HG03159 (cell line): ENCODE data around the gene KRTAP6-3.

Source experiments
- ATAC-seq: cut with Tn5 transposase; IDR thresholded peaks from one replicate; pipeline ENCODE4 v1.9.1; 2021; ENCODE audit warnings: mild to moderate bottlenecking, moderate library complexity; ENCODE audit not compliant: unreplicated experiment

KRTAP6-3 gene

DNA sequence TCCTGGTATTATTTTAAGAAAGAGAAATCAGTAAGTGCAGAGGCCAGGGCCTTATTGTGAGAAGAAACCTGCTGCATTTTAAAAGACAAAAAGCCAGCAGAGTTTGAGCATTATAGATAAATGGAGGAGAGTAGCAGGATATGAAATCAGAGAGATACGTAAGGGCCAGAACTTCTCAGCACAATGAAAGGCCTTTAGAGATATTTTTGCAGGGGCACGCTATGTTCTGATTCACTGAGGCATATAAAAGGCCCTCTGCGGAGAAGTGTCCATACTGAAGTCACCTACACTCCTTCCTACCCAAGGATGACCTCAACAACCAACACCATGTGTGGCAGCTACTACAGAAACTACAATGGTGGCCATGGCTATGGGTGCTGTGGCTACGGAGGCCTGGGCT is at the start of gene KRTAP6-3:
Gene KRTAP6-3, plus strand, starts transcription at position 301 of the 400 bp plus-strand sequence. Its CDS starts 6 bp downstream, at position 307.
- ATAC-seq = no peak

GRCh38 chr21:30552782-30553181 is 39.5 kb upstream of the KRTAP6-3 start:
- ATAC-seq = no peak

DNA sequence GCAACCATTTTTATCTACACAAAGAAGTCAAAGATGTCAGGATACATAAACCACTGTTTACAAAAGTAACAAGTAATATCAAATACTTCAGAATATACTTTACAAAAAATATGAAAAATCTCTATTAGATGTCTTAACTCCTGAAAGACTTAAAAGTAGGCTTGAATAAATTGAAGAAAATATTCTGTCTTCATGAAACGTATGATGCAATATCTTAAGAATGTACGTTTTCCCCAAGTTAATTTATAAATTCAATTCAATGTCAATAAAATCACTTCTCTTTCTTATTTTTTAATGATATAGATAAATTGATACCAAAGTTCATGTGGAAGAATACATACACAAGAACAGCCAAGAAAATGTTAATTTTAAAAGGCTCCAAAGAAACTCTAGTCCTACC is 37.1 kb upstream of the KRTAP6-3 start:
- no peak for ATAC-seq

DNA sequence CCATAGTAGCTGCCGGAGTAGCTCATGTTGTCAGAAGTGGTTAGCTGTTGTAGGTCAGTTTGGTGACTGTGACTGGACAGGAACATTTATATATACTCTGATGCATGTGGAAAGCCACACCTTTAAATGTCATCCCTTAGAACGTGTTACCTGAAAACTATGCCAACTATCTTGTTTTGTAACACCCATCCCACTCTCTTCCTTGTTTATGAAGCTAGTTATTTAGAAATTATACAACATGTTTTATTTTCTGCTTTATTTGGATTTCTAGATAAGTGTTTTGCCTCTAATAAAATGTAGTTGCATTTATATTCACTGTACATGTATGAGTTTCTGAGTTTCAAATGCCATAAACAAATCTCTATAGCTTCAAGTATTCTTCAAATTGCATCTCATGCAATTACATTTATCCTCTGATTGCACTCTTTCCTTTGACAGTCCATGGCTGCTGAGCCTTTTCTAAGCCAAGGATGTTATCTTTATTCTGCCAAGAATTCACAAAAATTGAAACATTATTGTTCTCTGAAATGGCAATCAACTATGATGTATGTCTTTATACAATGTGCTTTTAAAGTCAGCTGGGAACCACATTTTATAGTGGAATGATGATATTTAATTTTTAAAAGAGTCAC is 30.9 kb upstream of the KRTAP6-3 start, which contains the start of gene KRTAP19-7:
Gene KRTAP19-7, minus strand, starts transcription at position 51 of the 632 bp plus-strand sequence. Its CDS starts 25 bp downstream, at position 26.
- ATAC-seq = no peak

GRCh38 chr21:30561957-30562356 is 30.3 kb upstream of the KRTAP6-3 start:
- ATAC-seq = no peak

GRCh38 chr21:30563072-30563471 is 29.2 kb upstream of the KRTAP6-3 start:
- no peak for ATAC-seq

DNA sequence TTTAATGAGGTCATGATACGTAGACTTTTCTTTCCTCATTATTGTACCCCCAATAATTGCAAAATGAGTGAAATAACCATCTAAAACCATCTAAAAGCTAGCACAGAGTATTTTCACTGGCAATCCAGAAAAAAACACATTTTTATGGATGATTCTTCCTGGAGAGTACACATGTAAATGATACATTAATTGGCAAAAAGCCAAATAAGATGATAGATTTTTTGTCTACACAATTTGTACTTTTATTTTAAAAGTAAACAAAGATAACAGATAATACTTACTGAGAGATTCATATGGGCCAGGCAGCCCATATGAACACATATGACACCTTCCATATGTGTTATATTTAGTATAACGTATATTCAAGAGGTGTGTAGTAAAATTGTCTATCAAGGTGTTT is 28.6 kb upstream of the KRTAP6-3 start:
- ATAC-seq = no peak

DNA sequence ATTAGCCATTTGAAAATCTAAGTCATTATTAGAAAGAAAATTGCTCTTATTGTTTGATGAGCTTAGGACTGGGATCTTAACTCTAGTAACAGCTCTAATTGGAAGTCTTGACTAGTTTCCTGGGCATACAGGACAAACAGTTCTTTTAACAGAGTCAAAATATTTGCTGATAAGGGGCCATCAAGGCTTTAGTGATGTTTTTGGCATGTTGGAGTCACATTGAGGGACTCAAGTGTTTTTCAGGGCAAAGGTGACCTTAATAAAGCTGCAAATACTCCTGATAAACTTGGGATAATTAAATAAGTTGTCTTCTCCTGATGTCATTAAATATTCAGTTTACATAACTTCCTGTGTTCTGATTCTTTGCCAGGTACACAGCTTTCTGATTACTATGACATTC is 24.6 kb upstream of the KRTAP6-3 start:
- no peak for ATAC-seq

DNA sequence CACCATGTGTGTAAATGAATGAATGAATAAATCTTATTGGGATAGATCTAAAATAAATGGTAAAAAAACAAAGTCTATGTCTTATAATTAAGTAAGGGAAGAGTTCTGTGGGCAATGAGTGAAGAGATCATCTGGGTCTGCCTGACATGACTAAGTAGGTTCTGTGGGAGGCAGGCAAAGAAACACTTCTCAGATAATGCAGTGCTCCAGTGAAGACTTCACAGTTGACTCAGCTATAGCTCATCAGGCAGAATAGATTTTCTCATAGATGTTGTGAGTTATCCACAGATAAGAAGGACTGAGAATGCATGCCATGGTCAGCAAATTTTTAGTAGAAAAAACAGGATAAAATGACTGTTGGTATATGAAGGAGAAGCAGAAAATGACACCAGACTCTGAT is 14.5 kb upstream of the KRTAP6-3 start:
- no peak for ATAC-seq

DNA sequence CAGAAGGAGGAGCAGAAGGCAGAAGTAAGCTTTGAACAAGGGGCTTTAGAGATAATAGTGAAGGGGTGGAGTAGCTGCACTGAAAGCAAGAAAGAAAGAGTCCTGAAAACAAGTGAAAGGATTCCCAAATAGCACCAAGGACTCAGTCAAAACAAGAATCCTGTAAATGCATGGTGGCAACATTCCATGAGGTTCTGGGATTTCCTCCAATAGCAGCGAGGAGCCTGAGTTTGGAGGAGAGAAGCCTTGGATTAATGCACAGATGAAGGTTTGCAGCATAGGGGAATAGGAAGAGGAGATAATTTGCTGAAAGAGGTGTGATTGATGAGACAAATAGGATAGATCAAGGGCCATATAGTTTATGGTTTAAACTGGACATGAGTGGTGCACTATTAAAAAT is 12.9 kb upstream of the KRTAP6-3 start:
- ATAC-seq = no peak

- ATAC-seq = no peak
Measured at GRCh38 chr21:30580132-30580531, 12.1 kb upstream of the KRTAP6-3 start.

GRCh38 chr21:30582870-30583269 is 9.4 kb upstream of the KRTAP6-3 start:
- ATAC-seq = no peak

DNA sequence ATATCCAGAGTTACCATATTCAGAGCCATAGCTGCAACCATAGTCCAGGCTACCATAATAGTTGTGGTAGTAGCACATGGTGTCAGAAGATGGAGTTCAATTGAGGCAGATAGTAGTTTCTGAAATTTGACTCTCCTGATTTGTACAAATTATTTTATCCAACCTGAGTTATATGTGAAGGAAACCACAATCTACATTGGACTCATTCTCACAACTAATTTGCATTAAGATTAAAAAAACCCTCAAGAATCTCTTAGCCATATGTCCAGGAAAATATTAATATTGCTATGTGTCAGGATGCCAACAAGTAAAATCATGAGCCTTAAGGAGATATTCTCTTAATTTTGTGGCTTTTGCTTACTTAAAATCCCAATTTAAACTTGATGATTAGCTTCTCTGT is 1.9 kb upstream of the KRTAP6-3 start, which contains the start of gene KRTAP22-2:
Gene KRTAP22-2, minus strand, starts transcription at position 101 of the 400 bp plus-strand sequence.
- no peak for ATAC-seq

- ATAC-seq = no peak
Measured at GRCh38 chr21:30598802-30599201, 6.6 kb downstream of the KRTAP6-3 start, which contains the start of gene KRTAP6-2. Gene KRTAP6-2, minus strand, starts transcription at chr21:30598902. Its CDS starts 28 bp downstream, at chr21:30598874.

DNA sequence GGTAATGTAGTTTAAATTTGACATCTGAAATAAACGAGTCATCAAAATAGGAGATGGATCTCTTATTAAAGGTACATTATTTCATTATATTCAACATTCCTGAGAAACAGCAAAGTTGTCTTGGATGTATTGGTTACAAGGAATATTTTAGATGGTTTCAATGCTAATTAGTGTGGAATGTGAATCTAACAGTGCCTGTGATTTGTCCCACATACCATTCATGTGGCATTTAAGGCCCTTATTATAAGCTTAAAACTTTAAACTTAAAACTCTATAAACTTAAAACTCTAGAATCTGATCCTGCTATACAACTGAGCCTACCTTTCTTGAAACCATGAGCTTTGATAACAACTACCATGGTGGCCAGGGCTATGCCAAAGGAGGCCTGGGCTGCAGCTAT is 8.5 kb downstream of the KRTAP6-3 start, which contains the start of gene KRTAP22-1:
Gene KRTAP22-1, plus strand, starts transcription at position 301 of the 400 bp plus-strand sequence.
- no peak for ATAC-seq

DNA sequence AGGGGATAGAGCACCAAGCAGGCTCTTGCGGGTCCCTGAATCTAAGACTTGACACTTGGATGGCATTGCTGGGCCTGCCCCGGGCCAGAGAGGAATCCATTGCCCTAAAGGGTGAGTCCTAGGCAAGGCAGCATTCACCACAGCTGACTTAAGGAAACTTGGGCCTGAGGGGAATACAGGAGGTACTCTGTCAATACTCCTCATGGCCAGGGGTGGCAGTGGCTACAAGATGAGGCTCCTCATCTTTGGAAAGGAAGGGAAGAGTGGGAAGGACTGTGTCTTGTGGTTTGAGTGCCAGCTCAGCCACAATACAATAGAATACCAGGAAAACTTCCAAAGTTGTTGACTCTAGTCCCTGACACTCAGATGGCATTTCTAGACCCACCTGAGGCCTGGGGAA is 13.7 kb downstream of the KRTAP6-3 start:
- ATAC-seq = no peak

- ATAC-seq = no peak
Measured at GRCh38 chr21:30612132-30612531, 19.9 kb downstream of the KRTAP6-3 start.

- no peak for ATAC-seq
Measured at GRCh38 chr21:30613836-30614235, 21.6 kb downstream of the KRTAP6-3 start, which contains the start of gene KRTAP6-1. Gene KRTAP6-1, minus strand, starts transcription at chr21:30613930. Its CDS starts 26 bp downstream, at chr21:30613904.

DNA sequence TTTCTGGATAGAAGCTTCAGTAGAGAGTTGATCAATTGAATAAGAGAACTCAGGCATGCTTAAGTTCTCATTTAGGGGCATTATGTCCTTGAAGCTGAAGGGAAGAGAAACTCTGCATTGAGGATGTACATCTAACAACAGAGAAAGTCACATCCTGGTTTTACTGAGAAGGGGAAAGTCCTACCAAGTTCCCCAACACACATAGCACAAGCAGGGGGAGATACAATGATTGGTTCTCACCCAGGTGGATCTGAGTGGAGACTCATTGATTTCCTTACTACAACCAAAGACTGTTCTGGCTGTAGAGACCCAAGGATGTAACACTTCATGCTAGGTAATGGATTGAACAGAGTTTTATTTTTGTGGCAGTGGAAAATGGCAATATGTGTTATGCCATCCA is 23.0 kb downstream of the KRTAP6-3 start:
- ATAC-seq = no peak

- no peak for ATAC-seq
Measured at GRCh38 chr21:30616125-30616524, 23.9 kb downstream of the KRTAP6-3 start, which contains the start of gene KRTAP20-1. Gene KRTAP20-1, plus strand, starts transcription at chr21:30616425. Its CDS starts 30 bp downstream, at chr21:30616455.

GRCh38 chr21:30620080-30620479 is 27.8 kb downstream of the KRTAP6-3 start:
- ATAC-seq = no peak

GRCh38 chr21:30620522-30620921 is 28.3 kb downstream of the KRTAP6-3 start, which contains the start of gene KRTAP20-4:
Gene KRTAP20-4, plus strand, starts transcription at chr21:30620627.
- ATAC-seq = no peak
